Esophagus muscularis mucosa (tissue), 4 donors: ENCODE results near the gene MYH3. TPM values are rescaled to one million over a fixed set of nuclear protein-coding genes. Genes with fewer than 3 reads are reported as not detected.

Experiments
- DNase-seq: peaks from one replicate; pipeline ENCODE4 v3.0.0-alpha.2; 2017; ENCODE audit errors: extremely low spot score
- H3K27ac ChIP-seq, 4 donors: fragments of 200-600 bp; sonication (generic); replicated peaks in 1 of 4; 1 replicate in 3 of 4; 2 replicates in 1 of 4; pipeline ENCODE4 v1.5.1; 2016 to 2019; ENCODE audit warnings: mild to moderate bottlenecking in 1 of 4
- H3K27me3 ChIP-seq, 4 donors: fragments of 200-600 bp; sonication (generic); one replicate each; pipeline versions ENCODE4 v1.5.1 to v1.6.0; 2016 to 2019
- H3K36me3 ChIP-seq, 4 donors: fragments of 200-600 bp; sonication (generic); one replicate each; pipeline ENCODE4 v1.5.1; 2016 to 2019
- H3K4me1 ChIP-seq, 4 donors: fragments of 200-600 bp; sonication (generic); one replicate each; pipeline ENCODE4 v1.5.1; 2016 to 2019
- H3K4me3 ChIP-seq, 4 donors: fragments of 200-600 bp; sonication (generic); 1 replicate in 2 of 4; 2 replicates in 2 of 4; pipeline ENCODE4 v1.5.1; 2016 to 2019; ENCODE audit warnings: mild to moderate bottlenecking in 4 of 4, moderate library complexity in 1 of 4
- H3K9me3 ChIP-seq, 4 donors: fragments of 200-600 bp; sonication (generic); 1 replicate in 3 of 4; 2 replicates in 1 of 4; pipeline ENCODE4 v1.5.1; 2016 to 2019
- CTCF ChIP-seq, 3 experiments: fragments of 200-600 bp in 2 of 3; fragments of 450-650 bp in 1 of 3; sonication (generic) in 2 of 3; IDR thresholded peaks; one replicate each; pipeline ENCODE4 v1.5.1; 2017 to 2019; ENCODE audit warnings: antibody characterized with exemption in 3 of 3, mild to moderate bottlenecking in 2 of 3, moderate library complexity in 1 of 3
- EP300 ChIP-seq: sonication (generic); formaldehyde crosslinking; IDR thresholded peaks from one replicate; pipeline ENCODE4 v1.6.1; 2017; ENCODE audit warnings: antibody characterized with exemption
- POLR2A ChIP-seq: fragments of 450-650 bp; IDR thresholded peaks from one replicate; pipeline ENCODE4 v1.6.1; 2017; ENCODE audit warnings: antibody characterized with exemption, moderate library complexity, mild to moderate bottlenecking, low read depth
- POLR2AphosphoS5 ChIP-seq, 2 donors: sonication (generic); formaldehyde crosslinking; IDR thresholded peaks; one replicate each; pipeline ENCODE4 v1.6.1; 2017; ENCODE audit warnings: antibody characterized with exemption in 2 of 2
- WGBS: methylation state at CpG from one replicate; pipeline ENCODE4 v1.1.5; 2018; 5-methylcytosine and 5-hydroxymethylcytosine counted together
- intact Hi-C: fragments of 100-400 bp; cut with DNase I; formaldehyde crosslinking; loops from one replicate; pipeline ENCODE4 v1.15.1; 2023
- total RNA-seq, 4 donors: library from RNA; depleted of rRNA; stranded (reverse); fragments of >200 nt; gene quantifications; one replicate each; pipeline versions ENCODE4 v1.1.0 to v1.2.1, GENCODE V29; 2016

MYH3 gene
- total RNA-seq, 4 donors from 2014 or later: 0.83 to 2.4 (median 1.6) TPM

- Histone ChIP-seq H3K9me3 (no peaks in the 10 kb centered on the region), H3K4me3 (no peak overlapping the region), H3K36me3 (no peaks in the 10 kb centered on the region), H3K27me3 (no peaks in the 10 kb centered on the region), H3K27ac (no peak overlapping the region), H3K4me1 (no peaks in the 10 kb centered on the region)
- intact Hi-C loops: no loop called here
- DNase-seq: no peak
- WGBS: 89% methylated on average over 3 of the region's 3 CpGs
- TF ChIP-seq CTCF (IDR thresholded peaks at IDR 0.05): no peak
- no peak for TF ChIP-seq POLR2A
- no peak for TF ChIP-seq POLR2AphosphoS5 (IDR thresholded peaks at IDR 0.05)
- TF ChIP-seq EP300: no peak
These were observed 53.2 kb downstream of the MYH3 start for GRCh38 chr17:10603931-10604330.

- intact Hi-C loops: no loop called here
- Histone ChIP-seq H3K27ac (no peak overlapping the region), H3K9me3 (no peaks in the 10 kb centered on the region), H3K4me3 (no peak overlapping the region), H3K4me1 (no peaks in the 10 kb centered on the region), H3K36me3 (no peaks in the 10 kb centered on the region), H3K27me3 (peaks cover 0 to 3% (median 0%) of the 10 kb centered on the region in 4 donors)
- no peak for DNase-seq
- TF ChIP-seq POLR2A (no peak), CTCF (IDR thresholded peaks at IDR 0.05) (no peak), EP300 (no peak), POLR2AphosphoS5 (IDR thresholded peaks at IDR 0.05) (no peak)
- 29% methylated on average over 5 of the region's 5 CpGs for WGBS
These were observed 56.5 kb downstream of the MYH3 start for GRCh38 chr17:10600571-10600970.

- no peak for DNase-seq
- WGBS: 53% methylated on average over 2 of the region's 2 CpGs
- intact Hi-C loops: no loop called here
- H3K36me3 ChIP-seq: no peaks in the 10 kb centered on the region
- peaks cover 0 to 5% (median 0%) of the 10 kb centered on the region in 4 donors for H3K27me3 ChIP-seq
- H3K9me3 ChIP-seq: peaks cover 0 to 11% (median 0%) of the 10 kb centered on the region in 4 donors
- no peaks in the 10 kb centered on the region for H3K4me1 ChIP-seq
- H3K27ac ChIP-seq: no peak overlapping the region
- H3K4me3 ChIP-seq: no peak overlapping the region
- TF ChIP-seq CTCF (IDR thresholded peaks at IDR 0.05) (no peak), EP300 (no peak), POLR2AphosphoS5 (IDR thresholded peaks at IDR 0.05) (no peak), POLR2A (no peak)
These were observed 58.5 kb downstream of the MYH3 start for GRCh38 chr17:10598621-10599020.

- H3K4me3 ChIP-seq: no peak overlapping the region
- no peaks in the 10 kb centered on the region for H3K4me1 ChIP-seq
- intact Hi-C loops: no loop called here
- peaks cover 0 to 10% (median 0%) of the 10 kb centered on the region in 4 donors for H3K27me3 ChIP-seq
- no peak overlapping the region for H3K27ac ChIP-seq
- no peak for TF ChIP-seq EP300
- no peak for TF ChIP-seq POLR2A
- TF ChIP-seq CTCF (IDR thresholded peaks at IDR 0.05): no peak
- TF ChIP-seq POLR2AphosphoS5 (IDR thresholded peaks at IDR 0.05): no peak
- peaks cover 0 to 10% (median 0%) of the 10 kb centered on the region in 4 donors for H3K9me3 ChIP-seq
- 88% methylated on average over 8 of the region's 8 CpGs for WGBS
- DNase-seq: no peak
- no peaks in the 10 kb centered on the region for H3K36me3 ChIP-seq
These were observed 67.5 kb downstream of the MYH3 start for GRCh38 chr17:10589553-10590145.

GRCh38 chr17:10585529-10585928, 71.6 kb downstream of the MYH3 start:
- H3K27me3 ChIP-seq: no peaks in the 10 kb centered on the region
- TF ChIP-seq POLR2A (no peak), POLR2AphosphoS5 (IDR thresholded peaks at IDR 0.05) (no peak), EP300 (no peak), CTCF (IDR thresholded peaks at IDR 0.05) (no peak)
- H3K27ac ChIP-seq: no peak overlapping the region
- intact Hi-C loops: no loop called here
- H3K4me3 ChIP-seq: no peak overlapping the region
- H3K4me1 ChIP-seq: no peaks in the 10 kb centered on the region
- H3K9me3 ChIP-seq: no peaks in the 10 kb centered on the region
- no peaks in the 10 kb centered on the region for H3K36me3 ChIP-seq
- DNase-seq: no peak
- 77% methylated on average over 9 of the region's 9 CpGs for WGBS
